DOHH2 (cell line): ENCODE data around the gene EEPD1.

Experiments
- CTCF ChIP-seq: fragments of 200-600 bp; sonication (generic); IDR thresholded peaks from one replicate; pipeline ENCODE4 v1.5.1; 2014; ENCODE audit warnings: antibody characterized with exemption, mild to moderate bottlenecking, low read depth, low read length; ENCODE audit not compliant: poor library complexity, severe bottlenecking
- EZH2phosphoT487 ChIP-seq: fragments of 200-600 bp; sonication (generic); IDR thresholded peaks from 2 replicates; pipeline ENCODE4 v1.6.1; 2017; ENCODE audit warnings: borderline replicate concordance, mild to moderate bottlenecking, antibody characterized with exemption, low read length, moderate library complexity, mixed read lengths

DNA sequence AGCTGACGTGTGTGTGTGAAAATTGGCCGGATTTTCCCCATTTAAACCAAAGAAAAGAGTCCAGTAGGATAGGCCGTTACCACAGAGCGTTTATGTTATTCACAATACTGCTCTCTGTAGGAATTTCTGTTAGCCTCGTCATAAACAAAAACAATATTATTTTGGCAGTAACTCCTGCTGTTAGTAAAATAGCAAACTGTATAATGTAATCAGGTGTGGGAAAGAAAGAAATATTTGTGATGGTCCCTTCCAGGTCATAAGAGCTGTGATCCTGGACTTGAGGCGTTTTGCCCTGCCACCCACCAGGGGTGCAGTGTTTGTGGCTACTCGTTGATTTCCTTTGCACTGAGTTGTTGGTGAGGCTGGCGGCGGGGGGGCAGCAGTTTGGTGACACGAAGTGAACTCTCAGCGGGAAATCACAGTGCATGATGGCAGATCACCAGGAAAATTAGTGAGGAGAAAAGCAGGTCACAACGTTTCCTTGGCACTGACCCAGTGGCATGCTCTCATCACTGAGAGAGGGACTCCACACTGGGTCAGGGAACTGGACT is 2.8 kb downstream of the EEPD1 start:
- TF ChIP-seq CTCF (no peak), EZH2phosphoT487 (no peak)
